Dendritic cell treated with granulocyte-macrophage colony-stimulating factor and Interleukin-4, amounts not matched to agents 40 ng/mL and 50 ng/mL, for 4 days (primary cell): Measurements from ENCODE around the gene PHOX2B.

ENCODE experiments used
- H3K27ac Mint-ChIP-seq: one replicate; pipeline ENCODE4 v1.8.0; 2022; ENCODE audit warnings: mild to moderate bottlenecking, mixed read lengths
- H3K27me3 Mint-ChIP-seq: one replicate; pipeline ENCODE4 v1.8.0; 2022; ENCODE audit warnings: mild to moderate bottlenecking, mixed read lengths
- H3K36me3 Mint-ChIP-seq: one replicate; pipeline ENCODE4 v1.8.0; 2022; ENCODE audit warnings: low read depth, mixed read lengths
- H3K4me1 Mint-ChIP-seq: one replicate; pipeline ENCODE4 v1.8.0; 2022; ENCODE audit warnings: low read depth, mixed read lengths
- H3K4me3 Mint-ChIP-seq: one replicate; pipeline ENCODE4 v1.8.0; 2022; ENCODE audit warnings: mild to moderate bottlenecking, moderate library complexity, mixed read lengths
- H3K9me3 Mint-ChIP-seq: one replicate; pipeline ENCODE4 v1.8.0; 2022; ENCODE audit warnings: mixed read lengths
- intact Hi-C: fragments of 100-400 bp; cut with micrococcal nuclease; formaldehyde crosslinking; loops from one replicate; pipeline ENCODE4 v1.15.0; 2022

The PHOX2B gene

DNA sequence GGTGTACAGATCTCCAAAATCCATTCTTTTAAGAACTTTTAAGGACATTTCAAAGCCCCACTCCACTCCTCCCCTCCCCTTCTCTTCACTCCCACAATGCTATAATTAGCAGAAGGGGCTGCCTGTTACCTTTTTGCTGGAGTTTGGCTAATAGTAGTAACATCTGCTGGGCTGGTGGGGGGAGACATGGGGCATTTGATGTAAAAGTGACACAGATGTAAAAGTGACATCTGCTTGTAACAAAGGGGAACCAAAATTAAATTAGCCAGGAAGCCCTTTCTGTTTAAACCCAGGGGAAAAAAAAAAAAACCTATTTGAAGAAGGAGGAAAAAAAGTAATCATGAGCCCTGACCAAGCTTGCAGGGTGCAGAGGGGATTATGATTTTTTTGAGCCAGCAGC, 5.4 kb upstream of the PHOX2B start:
- no peaks in the 10 kb centered on the region for H3K9me3 Mint-ChIP-seq
- H3K4me1 Mint-ChIP-seq = no peaks in the 10 kb centered on the region
- no peak overlapping the region for H3K4me3 Mint-ChIP-seq
- H3K27ac Mint-ChIP-seq = no peak overlapping the region
- intact Hi-C loops = no loop called here
- peaks cover 70% of the 10 kb centered on the region for H3K27me3 Mint-ChIP-seq
- no peaks in the 10 kb centered on the region for H3K36me3 Mint-ChIP-seq

DNA sequence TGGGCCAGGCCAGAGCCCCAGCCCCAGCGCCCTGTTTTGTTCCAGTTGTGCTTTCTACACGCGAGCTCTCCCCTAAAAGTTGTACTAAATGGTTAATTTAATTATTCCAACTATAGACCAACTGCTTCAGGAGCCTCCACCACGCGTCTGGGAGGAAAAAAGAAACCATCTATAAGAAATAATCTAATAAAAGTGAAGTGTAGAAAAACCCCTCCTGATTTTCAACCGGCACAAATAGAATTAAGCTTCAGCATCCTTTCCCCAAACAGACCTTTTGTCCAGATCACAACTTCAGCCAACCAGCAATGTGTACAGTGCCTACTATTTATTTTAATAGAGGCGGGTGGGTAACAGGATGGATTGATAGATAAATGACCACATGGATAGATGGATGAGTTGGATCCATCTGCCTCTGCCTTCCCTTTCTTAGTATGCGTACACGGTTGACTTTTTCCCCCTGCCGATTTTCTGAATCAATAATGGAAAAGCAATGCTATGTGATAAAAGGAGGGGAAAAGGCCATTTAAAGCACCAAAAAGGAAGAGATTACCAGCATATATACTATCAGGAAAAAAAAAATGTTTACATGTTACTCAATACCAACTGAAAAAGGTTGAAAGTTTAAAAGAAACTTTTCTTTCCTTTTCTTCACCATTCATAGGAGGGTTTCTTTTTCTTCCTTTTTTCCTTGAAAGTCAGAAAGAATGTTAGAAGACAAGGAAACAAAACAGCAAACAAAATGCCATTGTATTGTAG, 3.7 kb upstream of the PHOX2B start:
- Mint-ChIP-seq H3K9me3 (no peaks in the 10 kb centered on the region), H3K4me1 (no peaks in the 10 kb centered on the region), H3K27me3 (peaks cover 77% of the 10 kb centered on the region), H3K36me3 (no peaks in the 10 kb centered on the region), H3K4me3 (no peak overlapping the region), H3K27ac (no peak overlapping the region)
- intact Hi-C loops = no loop called here

DNA sequence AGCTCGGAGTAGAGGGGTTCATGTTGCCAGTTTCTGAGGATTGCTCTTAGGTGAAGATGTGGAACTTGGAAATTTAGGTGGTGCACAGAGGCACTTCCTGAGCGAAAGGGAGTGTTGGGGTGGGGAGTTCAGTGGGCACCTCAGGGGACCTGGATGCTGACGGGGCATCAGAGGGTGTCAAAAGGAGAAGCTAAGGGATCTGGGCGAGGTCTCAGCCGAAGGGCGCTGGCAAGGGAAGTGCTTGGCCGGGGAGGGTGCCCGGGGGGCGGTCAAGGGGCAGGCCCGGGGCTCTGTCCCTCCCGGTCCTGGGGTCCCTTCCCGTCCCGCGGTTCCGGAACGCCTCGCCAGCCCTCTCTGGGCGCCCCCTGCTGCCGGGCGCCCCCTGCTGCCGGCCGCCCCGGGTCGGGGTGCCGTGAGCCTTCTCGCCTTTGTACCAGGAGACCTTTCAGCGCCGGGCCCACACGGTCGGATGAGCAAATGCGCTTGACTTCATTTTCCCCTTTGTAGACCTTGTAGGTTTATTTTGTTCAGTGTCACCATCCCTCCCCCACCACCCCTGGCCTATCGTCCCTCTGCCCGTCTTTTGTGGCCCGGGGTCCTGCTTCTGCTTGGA, 3.0 kb upstream of the PHOX2B start:
- Mint-ChIP-seq H3K36me3 (no peaks in the 10 kb centered on the region), H3K27ac (no peak overlapping the region), H3K27me3 (peaks cover 83% of the 10 kb centered on the region), H3K4me1 (no peaks in the 10 kb centered on the region), H3K4me3 (no peak overlapping the region), H3K9me3 (no peaks in the 10 kb centered on the region)
- intact Hi-C loops = no loop called here

DNA sequence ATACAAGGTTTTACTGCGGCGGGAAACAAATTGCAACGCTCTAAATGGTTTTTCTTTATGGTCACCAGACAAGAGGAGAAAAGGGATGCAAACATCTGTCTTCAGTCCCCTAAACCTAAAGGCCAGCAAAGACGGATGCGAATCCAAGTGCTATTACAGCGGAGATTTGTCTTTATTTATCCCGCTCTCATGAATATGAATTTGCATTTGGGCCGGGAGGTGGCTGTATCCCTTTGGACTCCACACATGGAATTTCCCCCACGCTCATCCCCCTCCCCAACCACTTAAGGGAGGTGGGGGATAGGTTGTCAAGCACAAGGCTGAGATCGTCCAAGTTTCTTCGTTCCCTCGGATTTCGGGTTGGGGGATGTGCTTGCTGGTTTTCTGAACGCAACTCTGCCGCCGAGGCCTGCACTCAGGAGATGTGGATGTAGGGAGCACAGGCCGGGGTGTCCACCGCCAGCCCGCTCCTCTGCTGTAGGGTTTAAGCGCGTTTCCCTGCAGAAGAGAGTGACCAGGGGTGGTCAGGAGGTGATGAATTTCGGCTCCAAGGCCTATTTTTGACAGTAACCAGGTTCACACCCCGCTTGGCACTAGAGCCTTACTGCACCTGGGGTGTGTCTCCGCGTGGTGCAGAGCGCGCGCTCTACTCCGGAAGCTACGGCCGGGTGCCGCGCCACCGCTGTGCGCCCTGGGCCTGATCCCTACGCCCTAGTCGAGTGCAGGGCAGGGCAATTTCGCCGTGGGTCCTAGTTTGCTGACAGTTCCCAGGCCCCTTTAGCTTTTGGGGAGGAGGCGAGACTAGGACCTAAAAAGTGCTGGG, 2.3 kb upstream of the PHOX2B start:
- peaks cover 88% of the 10 kb centered on the region for H3K27me3 Mint-ChIP-seq
- no peaks in the 10 kb centered on the region for H3K9me3 Mint-ChIP-seq
- no peak overlapping the region for H3K27ac Mint-ChIP-seq

DNA sequence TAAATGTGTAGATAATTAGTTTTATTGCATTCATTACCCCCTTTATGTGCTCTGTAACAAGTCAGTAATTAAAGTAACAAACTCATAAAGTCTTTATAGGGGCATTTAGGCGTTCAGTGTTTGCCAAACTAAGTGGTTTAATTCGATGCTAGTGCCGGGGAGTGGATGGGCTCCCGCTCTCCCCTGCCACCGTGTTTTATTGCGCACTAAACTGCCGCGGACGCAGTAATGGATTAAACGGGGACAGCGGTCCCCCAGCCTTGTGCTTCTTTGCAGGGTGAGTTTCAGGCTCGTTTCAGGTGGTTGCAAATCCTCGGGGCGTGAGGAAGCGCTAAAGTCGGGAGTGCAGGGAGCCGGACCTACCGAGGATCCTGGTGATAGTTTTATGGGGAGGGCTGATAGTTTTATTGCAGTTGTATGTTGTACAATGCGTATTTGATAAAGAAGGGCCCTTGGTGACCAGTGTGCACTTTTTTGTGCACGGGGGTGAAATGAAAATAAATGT, 1.6 kb upstream of the PHOX2B start:
- Mint-ChIP-seq H3K36me3 (no peaks in the 10 kb centered on the region), H3K27ac (no peak overlapping the region), H3K27me3 (peaks cover 87% of the 10 kb centered on the region), H3K4me3 (no peak overlapping the region), H3K4me1 (no peaks in the 10 kb centered on the region), H3K9me3 (no peaks in the 10 kb centered on the region)
- intact Hi-C loops = no loop called here

More for the DNA sequence above, 2.3 kb upstream of the PHOX2B start:
- no peaks in the 10 kb centered on the region for H3K36me3 Mint-ChIP-seq
- intact Hi-C loops = no loop called here
- H3K4me1 Mint-ChIP-seq = no peaks in the 10 kb centered on the region
- no peak overlapping the region for H3K4me3 Mint-ChIP-seq

DNA sequence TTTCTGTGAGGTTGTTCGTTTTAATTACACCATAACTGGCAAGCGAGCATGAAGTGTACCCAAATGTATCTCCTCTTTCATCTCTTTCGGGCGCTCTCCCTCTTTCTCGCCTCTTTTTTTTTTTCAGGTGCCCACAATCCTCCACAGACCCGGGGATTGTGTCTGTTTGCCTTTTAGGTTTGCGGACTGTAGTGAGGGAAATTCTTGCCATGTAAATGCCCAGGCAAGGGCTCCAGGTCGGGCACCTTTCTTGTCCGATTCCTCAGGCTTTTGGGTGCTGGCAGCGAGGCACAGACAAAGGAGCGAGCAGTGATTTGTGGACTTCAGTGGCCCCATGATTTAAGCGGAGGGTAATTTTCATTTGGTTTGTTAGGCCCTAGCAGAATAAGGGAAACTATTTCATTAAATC, 1.1 kb upstream of the PHOX2B start:
- no peaks in the 10 kb centered on the region for H3K9me3 Mint-ChIP-seq
- intact Hi-C loops = no loop called here
- H3K36me3 Mint-ChIP-seq = no peaks in the 10 kb centered on the region
- peaks cover 87% of the 10 kb centered on the region for H3K27me3 Mint-ChIP-seq
- no peak overlapping the region for H3K4me3 Mint-ChIP-seq
- no peaks in the 10 kb centered on the region for H3K4me1 Mint-ChIP-seq
- H3K27ac Mint-ChIP-seq = no peak overlapping the region

DNA sequence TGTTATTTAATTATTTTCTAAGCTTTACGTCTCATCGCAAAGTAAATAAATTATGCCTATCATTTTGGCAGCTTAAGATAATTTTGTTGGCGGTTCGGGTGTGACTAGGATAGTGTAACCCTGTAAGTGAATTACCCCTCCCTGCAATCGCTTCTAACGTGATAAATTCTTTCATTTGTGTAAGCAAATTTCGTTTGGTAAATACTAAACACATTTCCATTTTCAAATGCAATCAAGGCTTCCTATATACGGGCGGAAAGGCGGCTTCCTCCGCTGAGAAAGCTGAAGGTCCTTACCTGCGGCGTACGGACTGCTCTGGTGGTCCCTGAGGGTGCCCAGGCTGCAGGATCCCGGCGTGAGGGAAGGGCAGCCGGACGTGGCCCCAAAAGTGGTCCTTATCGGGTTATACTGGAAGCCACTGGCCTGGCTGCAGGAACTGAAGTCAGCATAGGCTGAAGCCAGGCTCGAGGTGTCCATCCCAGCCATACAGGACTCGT, 403 bp downstream of the PHOX2B start:
- peaks cover 91% of the 10 kb centered on the region for H3K27me3 Mint-ChIP-seq
- H3K36me3 Mint-ChIP-seq = no peaks in the 10 kb centered on the region
- H3K9me3 Mint-ChIP-seq = no peaks in the 10 kb centered on the region
- intact Hi-C loops = no loop called here
- no peaks in the 10 kb centered on the region for H3K4me1 Mint-ChIP-seq
- H3K4me3 Mint-ChIP-seq = no peak overlapping the region
- H3K27ac Mint-ChIP-seq = no peak overlapping the region

DNA sequence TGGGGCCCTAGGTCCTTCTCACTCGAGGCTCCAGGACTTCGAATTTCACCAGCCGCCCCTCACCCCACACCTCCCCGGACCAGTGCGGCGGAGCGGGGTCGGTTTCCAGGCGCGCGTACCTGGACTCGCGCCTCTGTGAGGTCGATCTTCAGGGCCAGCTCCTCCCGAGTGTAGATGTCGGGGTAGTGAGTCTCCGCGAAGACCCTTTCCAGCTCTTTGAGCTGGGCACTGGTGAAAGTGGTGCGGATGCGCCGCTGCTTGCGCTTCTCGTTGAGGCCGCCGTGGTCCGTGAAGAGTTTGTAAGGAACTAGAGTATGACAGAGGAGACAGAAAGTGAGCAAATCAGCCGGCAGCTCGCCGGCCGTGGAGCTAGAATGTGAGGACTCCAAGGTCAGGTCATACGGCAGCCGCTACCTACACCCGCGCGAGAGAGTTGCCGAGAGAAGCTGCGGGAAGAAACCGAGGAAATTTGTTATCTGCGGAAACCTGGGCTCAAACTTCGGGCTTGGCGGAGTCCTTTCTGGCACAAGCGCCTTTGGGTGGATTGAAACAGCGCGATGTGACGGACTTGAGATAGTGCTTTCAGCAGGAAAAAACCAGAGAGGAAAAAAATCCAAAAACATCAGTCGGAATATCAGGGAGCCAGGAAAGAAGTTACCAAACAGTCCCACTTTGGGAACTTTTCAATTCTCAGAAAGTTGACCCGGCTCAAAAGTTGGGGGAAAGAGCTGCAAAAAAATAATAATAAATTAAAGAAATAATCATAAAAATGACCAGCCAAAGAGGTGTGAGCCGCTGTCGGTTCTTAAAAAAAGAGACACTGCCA, 1.1 kb downstream of the PHOX2B start:
- H3K27ac Mint-ChIP-seq = no peak overlapping the region
- no peaks in the 10 kb centered on the region for H3K36me3 Mint-ChIP-seq
- H3K4me1 Mint-ChIP-seq = no peaks in the 10 kb centered on the region
- H3K27me3 Mint-ChIP-seq = peaks cover 92% of the 10 kb centered on the region
- no peaks in the 10 kb centered on the region for H3K9me3 Mint-ChIP-seq
- intact Hi-C loops = no loop called here
- no peak overlapping the region for H3K4me3 Mint-ChIP-seq

DNA sequence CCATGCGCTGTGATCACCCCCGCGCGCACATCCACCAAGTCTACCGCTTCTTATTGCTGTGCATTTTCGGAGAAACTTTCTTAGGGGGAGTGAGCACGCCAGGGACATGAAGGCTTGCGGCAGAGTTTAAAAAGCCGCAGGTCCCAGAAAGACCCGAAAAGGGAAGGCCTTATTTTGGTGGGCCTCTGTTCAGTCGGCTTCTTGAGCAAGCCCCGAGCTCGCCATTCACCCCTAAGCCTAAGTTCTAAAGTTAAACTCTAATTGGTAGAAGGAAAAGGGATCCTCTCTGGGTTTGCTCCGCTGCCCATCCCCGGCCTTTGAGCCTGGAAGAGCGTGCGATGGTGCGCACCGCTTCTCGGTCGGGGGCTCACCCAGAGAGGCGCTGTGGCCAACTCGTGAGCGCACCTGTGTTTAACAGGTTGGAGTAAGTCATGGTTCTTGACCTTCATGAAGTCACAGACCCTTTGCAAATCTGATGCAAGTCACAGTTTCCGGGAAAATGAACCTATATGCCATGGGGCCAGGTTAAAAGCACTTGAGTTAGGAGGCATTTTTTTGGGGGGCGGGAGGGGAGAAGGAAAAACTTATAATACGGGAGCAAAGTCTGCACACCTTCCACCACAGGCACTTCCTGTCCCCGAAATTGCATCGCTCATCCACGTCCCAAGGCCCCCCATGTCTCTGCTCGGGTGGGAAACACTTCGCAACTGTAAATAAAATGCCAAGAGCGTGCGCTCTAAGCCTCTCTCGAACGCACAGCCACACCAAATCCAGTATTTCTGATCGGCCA, 1.9 kb downstream of the PHOX2B start:
- Mint-ChIP-seq H3K27me3 (peaks cover 89% of the 10 kb centered on the region), H3K4me1 (no peaks in the 10 kb centered on the region), H3K27ac (no peak overlapping the region), H3K36me3 (no peaks in the 10 kb centered on the region), H3K4me3 (no peak overlapping the region), H3K9me3 (no peaks in the 10 kb centered on the region)
- intact Hi-C loops = no loop called here

DNA sequence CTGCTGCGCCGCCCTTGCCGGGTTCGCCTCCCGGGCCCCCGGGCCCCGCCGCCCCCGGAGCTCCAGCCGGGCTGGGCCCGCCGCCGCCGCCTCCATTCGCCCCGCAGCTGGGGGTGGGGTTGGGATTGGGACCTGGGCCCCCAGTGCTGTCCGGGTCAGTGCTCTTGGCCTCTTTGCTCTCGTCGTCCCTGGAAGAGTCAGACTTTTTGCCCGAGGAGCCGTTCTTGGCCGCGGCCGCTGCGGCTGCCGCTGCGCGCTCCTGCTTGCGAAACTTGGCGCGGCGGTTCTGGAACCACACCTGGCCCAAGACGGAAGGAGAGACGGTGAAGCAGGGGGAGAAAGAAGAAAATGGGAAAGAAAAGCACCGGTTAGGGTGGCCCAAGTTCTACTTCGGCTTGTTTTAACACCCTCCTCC, 2.5 kb downstream of the PHOX2B start:
- Mint-ChIP-seq H3K36me3 (no peaks in the 10 kb centered on the region), H3K27ac (no peak overlapping the region), H3K9me3 (no peaks in the 10 kb centered on the region), H3K27me3 (peaks cover 88% of the 10 kb centered on the region), H3K4me3 (no peak overlapping the region), H3K4me1 (no peaks in the 10 kb centered on the region)
- intact Hi-C loops = no loop called here

DNA sequence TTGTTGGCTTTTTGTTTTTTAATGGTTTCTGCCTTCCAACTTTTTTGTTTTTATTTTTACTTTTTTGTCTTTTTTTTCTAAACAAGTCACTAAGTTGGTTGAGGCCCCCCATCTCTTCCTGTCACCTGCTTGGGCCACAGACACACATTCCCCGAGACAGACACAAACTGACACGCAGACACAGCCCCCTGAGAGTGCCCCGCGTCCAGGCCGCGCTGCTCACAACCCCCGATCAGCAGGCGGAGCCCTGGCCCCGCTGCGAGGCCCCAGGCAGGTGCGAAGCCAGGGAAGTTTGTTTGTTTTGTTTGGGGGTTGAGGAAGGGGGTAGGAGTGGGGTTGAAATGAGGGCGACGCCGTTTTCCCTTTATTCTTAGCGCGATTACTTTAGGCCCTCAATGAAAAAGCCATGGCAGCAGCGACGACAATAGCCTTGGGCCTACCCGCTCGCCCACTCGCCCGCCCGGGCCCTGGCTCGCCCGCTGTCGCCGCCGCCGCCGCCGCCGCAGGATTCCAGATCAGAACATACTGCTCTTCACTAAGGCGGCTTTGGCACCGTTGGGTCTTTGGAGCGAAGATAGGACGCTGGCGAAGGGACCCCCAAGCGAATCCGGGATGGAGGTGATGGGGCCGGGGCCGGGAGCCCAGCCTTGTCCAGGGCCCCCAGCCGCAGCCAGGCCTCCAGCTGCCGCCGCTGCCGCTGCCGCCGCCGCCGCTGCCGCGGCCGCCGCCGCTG, 3.1 kb downstream of the PHOX2B start:
- intact Hi-C loops = no loop called here

DNA sequence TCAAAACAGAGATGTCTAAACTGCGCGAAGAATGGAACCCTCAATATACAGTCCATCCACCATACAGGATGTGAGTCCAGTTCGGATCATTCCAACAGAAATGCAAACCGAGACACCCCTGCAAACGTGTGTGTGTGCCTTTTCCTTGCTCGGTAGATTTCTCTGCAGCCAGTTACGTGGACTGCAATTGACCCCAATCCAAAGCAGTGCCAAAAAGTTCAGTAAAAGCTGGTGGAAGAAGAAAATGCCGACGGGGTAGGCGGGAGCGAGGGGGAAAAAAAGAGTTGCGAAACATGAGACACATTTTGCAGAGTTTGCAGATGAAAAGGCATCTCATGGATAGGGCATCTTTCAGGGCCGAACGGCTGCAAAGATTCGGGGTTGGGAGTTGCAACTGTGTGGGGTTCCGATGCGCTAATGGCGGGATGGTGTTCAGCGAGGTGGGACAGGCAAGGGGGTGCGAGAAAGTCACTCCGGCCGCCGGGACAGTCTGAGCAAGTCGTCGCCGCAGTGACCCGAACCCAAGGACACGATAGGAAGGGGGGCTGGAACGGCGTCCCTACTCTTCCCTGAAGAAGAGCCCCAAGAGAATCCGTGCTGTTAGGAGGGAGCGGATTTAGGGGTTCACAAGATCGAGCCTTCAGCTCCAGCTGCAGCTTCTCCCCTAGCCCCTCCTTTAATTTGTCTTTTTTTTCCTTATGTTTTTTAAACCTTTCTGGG, 3.8 kb downstream of the PHOX2B start:
- H3K27ac Mint-ChIP-seq = no peak overlapping the region
- peaks cover 83% of the 10 kb centered on the region for H3K27me3 Mint-ChIP-seq
- no peaks in the 10 kb centered on the region for H3K36me3 Mint-ChIP-seq
- intact Hi-C loops = no loop called here
- no peak overlapping the region for H3K4me3 Mint-ChIP-seq
- H3K4me1 Mint-ChIP-seq = no peaks in the 10 kb centered on the region
- H3K9me3 Mint-ChIP-seq = no peaks in the 10 kb centered on the region

More for the DNA sequence above, 3.1 kb downstream of the PHOX2B start:
- no peak overlapping the region for H3K4me3 Mint-ChIP-seq
- no peaks in the 10 kb centered on the region for H3K4me1 Mint-ChIP-seq
- H3K9me3 Mint-ChIP-seq = no peaks in the 10 kb centered on the region
- H3K27me3 Mint-ChIP-seq = peaks cover 84% of the 10 kb centered on the region
- no peak overlapping the region for H3K27ac Mint-ChIP-seq
- H3K36me3 Mint-ChIP-seq = no peaks in the 10 kb centered on the region
